PC-3 (cell line): Measurements from ENCODE around the gene TMEFF1. TPM values are rescaled to one million over a fixed set of nuclear protein-coding genes. Genes with fewer than 3 reads are reported as not detected.

Experiments
- ATAC-seq: fragments of 200-7000 bp; cut with Tn5 transposase; 2 replicates; pipeline ENCODE4 v1.9.1; 2020; ENCODE audit warnings: mild to moderate bottlenecking, moderate library complexity
- BruUV-seq: library from RNA; stranded (reverse); fragments of 400-500 nt; replicated peaks from 2 replicates; lab custom pipeline; 2021; lab: Mats Ljungman, UMichigan
- CTCF ChIA-PET: fragments of 300-600 bp; sonication (Branson Sonifier 250); formaldehyde crosslinking; loops from one replicate; lab custom pipeline; 2022; ENCODE audit warnings: antibody characterized with exemption; lab: Charles Lee
- POLR2A ChIA-PET: fragments of 300-600 bp; sonication (Branson Sonifier 250); formaldehyde crosslinking; loops from one replicate; lab custom pipeline; 2022; ENCODE audit warnings: antibody characterized with exemption; ENCODE audit not compliant: unreplicated experiment; lab: Charles Lee
- DNase-seq: peaks from one replicate; pipeline ENCODE4 v3.0.0-alpha.2; 2015
- H2AFZ ChIP-seq: fragments of 300-600 bp; sonication (generic); 2 replicates; pipeline ENCODE4 v1.6.0; 2016; ENCODE audit warnings: antibody characterized with exemption, low read length
- H3F3A ChIP-seq: fragments of 300-600 bp; sonication (generic); one replicate; pipeline ENCODE4 v1.6.0; 2017; ENCODE audit warnings: antibody characterized with exemption, low read length, control low read depth, mild to moderate bottlenecking; ENCODE audit not compliant: unreplicated experiment
- H3K27ac ChIP-seq: fragments of 300-600 bp; sonication (generic); 2 replicates; pipeline ENCODE4 v1.5.1; 2016; ENCODE audit warnings: mild to moderate bottlenecking, low read length
- H3K27me3 ChIP-seq: fragments of 300-600 bp; sonication (generic); 2 replicates; pipeline ENCODE4 v1.6.1; 2016; ENCODE audit warnings: low read length, mixed read lengths
- H3K36me3 ChIP-seq: fragments of 300-600 bp; sonication (generic); 2 replicates; pipeline ENCODE4 v1.6.1; 2016; ENCODE audit warnings: low read depth, mixed run types, low read length, mixed read lengths
- H3K4me1 ChIP-seq: fragments of 300-600 bp; sonication (generic); 2 replicates; pipeline ENCODE4 v1.5.1; 2016; ENCODE audit warnings: low read length; ENCODE audit not compliant: insufficient read depth
- H3K4me2 ChIP-seq: fragments of 300-600 bp; sonication (generic); 2 replicates; pipeline ENCODE4 v1.6.0; 2016; ENCODE audit warnings: low read length
- H3K4me3 ChIP-seq: fragments of 300-600 bp; sonication (generic); 2 replicates; pipeline ENCODE4 v1.5.1; 2016; ENCODE audit warnings: mild to moderate bottlenecking, low read length, mixed read lengths
- H3K79me2 ChIP-seq: fragments of 300-600 bp; sonication (generic); 2 replicates; pipeline ENCODE4 v1.6.1; 2017; ENCODE audit warnings: low read length, mixed read lengths
- H3K9ac ChIP-seq: fragments of 300-600 bp; sonication (generic); 2 replicates; pipeline ENCODE4 v1.6.0; 2016; ENCODE audit warnings: mild to moderate bottlenecking, low read length
- H3K9me2 ChIP-seq: fragments of 300-600 bp; sonication (generic); replicated peaks from 2 replicates; pipeline ENCODE4 v1.6.1; 2016; ENCODE audit warnings: mixed run types, low read length, mixed read lengths
- H3K9me3 ChIP-seq: fragments of 300-600 bp; sonication (generic); 2 replicates; pipeline ENCODE4 v1.6.1; 2016; ENCODE audit warnings: low read length, mixed read lengths
- H4K20me1 ChIP-seq: fragments of 300-600 bp; sonication (generic); 2 replicates; pipeline ENCODE4 v1.6.1; 2016; ENCODE audit warnings: low read length, mixed read lengths
- CTCF ChIP-seq: fragments of 300-600 bp; sonication (generic); conservative IDR thresholded peaks from 2 replicates; pipeline ENCODE4 v1.5.1; 2017; ENCODE audit warnings: antibody characterized with exemption, low read depth, mild to moderate bottlenecking, low read length
- EZH2 ChIP-seq: fragments of 300-600 bp; sonication (generic); IDR thresholded peaks from one replicate; pipeline ENCODE4 v1.6.1; 2017; ENCODE audit warnings: antibody characterized with exemption, mild to moderate bottlenecking, low read length; ENCODE audit not compliant: unreplicated experiment
- EZH2phosphoT487 ChIP-seq: fragments of 300-600 bp; sonication (generic); IDR thresholded peaks from 2 replicates; pipeline ENCODE4 v1.6.1; 2018; ENCODE audit warnings: mild to moderate bottlenecking, antibody characterized with exemption, low read length, borderline replicate concordance
- intact Hi-C: fragments of 100-400 bp; cut with micrococcal nuclease; formaldehyde crosslinking; loops from 2 replicates; pipeline ENCODE4 v1.9.0; 2023
- total RNA-seq: library from RNA; depleted of rRNA; stranded (reverse); fragments of >200 nt; gene quantifications from 2 replicates; pipeline ENCODE4 v1.2.3, GENCODE V29; 2014

Gene TMEFF1
- total RNA-seq, 1 experiment from 2014 or later: not detected

DNA sequence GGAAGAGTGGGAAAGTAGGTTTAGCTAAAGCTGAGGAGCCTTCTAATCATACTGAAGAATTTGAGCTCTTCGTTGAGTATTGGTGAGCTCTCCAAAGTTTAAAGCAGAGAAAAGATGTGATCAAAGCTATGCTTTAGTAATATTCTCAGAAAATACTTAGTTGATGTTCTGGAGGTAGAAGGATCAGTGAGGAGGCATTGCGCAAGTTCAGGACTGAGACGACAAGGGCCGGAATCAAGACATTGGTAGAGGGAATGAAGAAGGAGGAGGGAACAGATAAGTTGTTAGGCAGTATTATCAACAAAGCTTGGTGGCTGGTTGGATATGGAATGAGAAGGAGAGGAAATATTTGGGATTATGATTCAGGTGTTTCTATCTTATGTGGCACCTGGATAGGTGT, 112.0 kb downstream of the TMEFF1 start:
- Histone ChIP-seq H3K27me3 (no peaks in the 10 kb centered on the region), H3F3A (no peaks in the 10 kb centered on the region), H3K9ac (no peak overlapping the region), H3K4me1 (peaks cover 26% of the 10 kb centered on the region), H2AFZ (no peak overlapping the region), H3K27ac (no peak overlapping the region), H3K9me2 (no peaks in the 10 kb centered on the region), H3K9me3 (no peaks in the 10 kb centered on the region), H3K36me3 (no peaks in the 10 kb centered on the region), H3K4me3 (no peak overlapping the region), H3K4me2 (no peak overlapping the region), H3K79me2 (no peaks in the 10 kb centered on the region), H4K20me1 (no peaks in the 10 kb centered on the region)
- POLR2A ChIA-PET: no interaction called here
- intact Hi-C loops: no loop called here
- no peak for TF ChIP-seq CTCF
- TF ChIP-seq EZH2: no peak
- TF ChIP-seq EZH2phosphoT487: no peak
- no peak for DNase-seq
- BruUV-seq: no TSS peak
- no peak for ATAC-seq
- CTCF ChIA-PET: no interaction called here

DNA sequence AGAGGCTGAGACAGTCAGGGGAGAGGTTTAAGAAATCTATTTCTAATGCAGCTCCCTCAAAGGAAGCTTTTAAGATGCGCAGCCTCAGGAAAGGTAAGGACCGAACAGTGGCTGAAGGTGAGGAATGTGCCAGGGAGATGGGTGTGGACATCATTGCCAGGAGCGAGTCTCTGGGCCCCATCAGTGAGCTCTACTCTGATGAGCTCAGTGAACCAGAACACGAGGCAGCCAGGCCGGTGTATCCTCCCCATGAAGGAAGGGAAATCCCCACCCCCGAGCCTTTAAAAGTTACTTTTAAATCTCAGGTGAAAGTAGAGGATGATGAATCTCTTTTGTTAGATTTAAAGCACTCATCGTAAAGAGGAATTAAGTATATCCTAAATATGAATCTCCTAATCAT, 113.1 kb downstream of the TMEFF1 start:
- TF ChIP-seq EZH2: no peak
- no peak for TF ChIP-seq CTCF
- TF ChIP-seq EZH2phosphoT487: no peak
- BruUV-seq: no TSS peak
- Histone ChIP-seq H3K4me1 (peaks cover 28% of the 10 kb centered on the region), H3K4me2 (no peak overlapping the region), H3K36me3 (no peaks in the 10 kb centered on the region), H3K4me3 (no peak overlapping the region), H4K20me1 (no peaks in the 10 kb centered on the region), H3K9ac (no peak overlapping the region), H3F3A (no peaks in the 10 kb centered on the region), H2AFZ (no peak overlapping the region), H3K9me2 (no peaks in the 10 kb centered on the region), H3K79me2 (no peaks in the 10 kb centered on the region), H3K9me3 (no peaks in the 10 kb centered on the region), H3K27ac (no peak overlapping the region), H3K27me3 (no peaks in the 10 kb centered on the region)
- POLR2A ChIA-PET: no interaction called here
- CTCF ChIA-PET: no interaction called here
- DNase-seq: no peak
- no peak for ATAC-seq
- intact Hi-C loops: no loop called here

DNA sequence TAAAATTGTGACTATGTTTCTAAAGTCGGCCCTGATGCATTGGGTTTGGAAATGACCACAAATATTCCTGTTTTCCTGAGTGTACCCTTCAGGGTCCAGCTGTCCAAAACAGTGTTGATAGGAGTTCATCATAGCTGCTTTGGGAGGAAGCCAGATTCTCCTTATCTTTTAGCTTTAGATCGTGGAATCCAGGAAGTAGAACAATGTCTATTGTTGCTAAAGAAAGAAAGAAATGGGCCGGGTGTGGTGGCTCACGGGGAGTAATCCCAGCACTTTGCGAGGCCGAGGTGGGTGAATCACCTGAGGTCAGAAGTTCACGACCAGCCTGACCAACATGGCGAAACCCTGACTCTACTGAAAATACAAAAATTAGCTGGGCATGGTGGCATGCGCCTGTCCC, 114.4 kb downstream of the TMEFF1 start:
- peaks cover 28% of the 10 kb centered on the region for H3K4me1 ChIP-seq
- ChIA-PET CTCF (no interaction called here), POLR2A (no interaction called here)
- peak overlapping the region; percentile 49 for H3K4me2 ChIP-seq
- H3K79me2 ChIP-seq: no peaks in the 10 kb centered on the region
- H3K4me3 ChIP-seq: no peak overlapping the region
- peak overlapping the region; percentile 25; the same call in 1 of the 2 replicates for H3K9ac ChIP-seq
- H3K9me3 ChIP-seq: no peaks in the 10 kb centered on the region
- no TSS peak for BruUV-seq
- H3K27me3 ChIP-seq: no peaks in the 10 kb centered on the region
- no peaks in the 10 kb centered on the region for H3K9me2 ChIP-seq
- DNase-seq (peak; percentile 16), ATAC-seq (no peak)
- H4K20me1 ChIP-seq: no peaks in the 10 kb centered on the region
- peak overlapping the region; percentile 77 for H3K27ac ChIP-seq
- intact Hi-C loops: no loop called here
- H2AFZ ChIP-seq: no peak overlapping the region
- TF ChIP-seq CTCF (no peak), EZH2 (no peak), EZH2phosphoT487 (no peak)
- H3K36me3 ChIP-seq: no peaks in the 10 kb centered on the region
- no peaks in the 10 kb centered on the region for H3F3A ChIP-seq
